ENCODE data around the gene BTBD9. TPM values are rescaled to one million over a fixed set of nuclear protein-coding genes. Genes with fewer than 3 reads are reported as not detected.

The BTBD9 gene
- total RNA-seq, 5 donors from 2014 or later (not counting 1 experiment from before 2014, with no cell fraction given), result 29.3 to 67.7 (median 38.1) TPM

DNA sequence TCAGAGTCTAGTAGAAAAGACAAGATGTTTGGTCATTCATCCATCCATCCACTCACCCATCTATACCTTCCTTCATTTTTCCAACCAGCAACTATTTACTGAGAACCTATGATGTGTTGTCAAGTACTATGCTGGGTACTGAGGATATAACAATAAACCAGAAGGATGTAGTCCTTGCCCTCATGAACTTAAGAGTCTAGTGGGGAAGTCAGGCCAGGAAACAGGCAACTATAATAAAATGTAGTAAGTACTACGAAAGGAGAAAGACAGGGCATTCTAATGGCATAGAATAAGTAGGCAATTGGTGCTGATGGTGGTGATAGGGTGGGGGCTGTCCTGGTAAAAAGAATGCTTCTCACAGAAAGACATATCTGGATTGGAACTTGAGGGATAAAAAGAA lies 245.7 kb downstream of the BTBD9 start:
- Histone ChIP-seq H3K4me3 (ENCODE audit: control insufficient read depth in 1 of 2, extremely low read depth in 1 of 2, low read length in 1 of 2) (no peak overlapping the region), H3K4me1 (ENCODE audit: control insufficient read depth in 1 of 2, extremely low read depth in 1 of 2, insufficient read depth in 2 of 2, low read length in 2 of 2) (no peaks in the 10 kb centered on the region), H3K9me3 (no peaks in the 10 kb centered on the region), H3K27me3 (replicated peaks in 1 of 2; ENCODE audit: control insufficient read depth in 2 of 2, extremely low read depth in 1 of 2, insufficient read depth in 2 of 2, low read length in 1 of 2) (no peaks in the 10 kb centered on the region), H3K36me3 (ENCODE audit: control insufficient read depth in 2 of 2, extremely low read depth in 1 of 2, insufficient read depth in 1 of 2, low read length in 1 of 2) (no peaks in the 10 kb centered on the region), H3K27ac (ENCODE audit: low read length) (no peak overlapping the region)
- H3K4me3 Mint-ChIP-seq, result no peak overlapping the region
- H3K27me3 Mint-ChIP-seq, result no peaks in the 10 kb centered on the region
- DNase-seq (no peak), ATAC-seq (replicated peaks in 1 of 4) (no peak)
- ChIA-PET CTCF (no interaction called here), POLR2A (no interaction called here)
- H3K36me3 Mint-ChIP-seq, result peaks cover 30% of the 10 kb centered on the region
- no peaks in the 10 kb centered on the region for H3K9me3 Mint-ChIP-seq
- H3K27ac Mint-ChIP-seq, result no peak overlapping the region
- WGBS (ENCODE audit: insufficient coverage), result 100% methylated on average over 1 of the region's 1 CpG
- peaks cover 0 to 6% (median 5%) of the 10 kb centered on the region in 3 donors for H3K4me1 Mint-ChIP-seq

- no peaks in the 10 kb centered on the region for H3K9me3 Mint-ChIP-seq
Observed at GRCh38 chr6:38391626-38392579, 247.8 kb downstream of the BTBD9 start.

DNA sequence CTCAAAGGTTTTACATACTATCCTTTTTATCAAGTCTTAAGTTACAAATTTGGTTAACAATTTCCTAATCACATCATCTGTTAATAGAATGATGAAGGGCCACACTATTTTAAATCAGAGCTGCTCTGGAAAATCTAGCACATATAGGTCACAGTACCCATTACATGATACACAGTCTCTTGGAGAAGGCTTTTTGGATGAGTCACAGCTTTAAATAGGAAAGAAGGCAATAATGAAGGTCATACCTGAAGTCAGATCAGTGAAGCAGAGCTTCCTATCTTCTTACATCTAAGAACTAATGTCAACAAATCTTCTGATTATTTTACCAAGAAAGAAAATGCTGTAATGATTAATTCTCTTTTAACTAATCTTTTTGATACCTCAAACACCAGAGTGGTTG lies 248.5 kb downstream of the BTBD9 start:
- H3K4me3 ChIP-seq (ENCODE audit: control insufficient read depth in 1 of 2, extremely low read depth in 1 of 2, low read length in 1 of 2), result no peak overlapping the region

More at GRCh38 chr6:38391626-38392579, 247.8 kb downstream of the BTBD9 start:
- ChIA-PET CTCF (no interaction called here), POLR2A (interaction anchor here in 1 of 2 donors (0.7 kb wide), 1 partner anchor 96 kb away, joined by 6 read pairs; no protein-coding TSS in a partner anchor)
- no peak overlapping the region for H3K4me3 ChIP-seq (ENCODE audit: control insufficient read depth in 1 of 2, extremely low read depth in 1 of 2, low read length in 1 of 2)
- ATAC-seq (replicated peaks in 1 of 4), result no peak
- Mint-ChIP-seq H3K4me1 (peaks cover 0 to 6% (median 5%) of the 10 kb centered on the region in 3 donors), H3K4me3 (no peak overlapping the region), H3K36me3 (peaks cover 29% of the 10 kb centered on the region), H3K27ac (no peak overlapping the region), H3K27me3 (no peaks in the 10 kb centered on the region)
- H3K4me1 ChIP-seq (ENCODE audit: control insufficient read depth in 1 of 2, extremely low read depth in 1 of 2, insufficient read depth in 2 of 2, low read length in 2 of 2), result no peaks in the 10 kb centered on the region
- DNase-seq, result no peak
- no peaks in the 10 kb centered on the region for H3K9me3 ChIP-seq
- H3K27ac ChIP-seq (ENCODE audit: low read length), result no peak overlapping the region
- 96% methylated on average over 5 of the region's 9 CpGs for WGBS (ENCODE audit: insufficient coverage)
- no peaks in the 10 kb centered on the region for H3K36me3 ChIP-seq (ENCODE audit: control insufficient read depth in 2 of 2, extremely low read depth in 1 of 2, insufficient read depth in 1 of 2, low read length in 1 of 2)
- H3K27me3 ChIP-seq (replicated peaks in 1 of 2; ENCODE audit: control insufficient read depth in 2 of 2, extremely low read depth in 1 of 2, insufficient read depth in 2 of 2, low read length in 1 of 2), result no peaks in the 10 kb centered on the region

GRCh38 chr6:38389875-38390274 lies 249.9 kb downstream of the BTBD9 start:
- H3K9me3 ChIP-seq, result no peaks in the 10 kb centered on the region
- no peak overlapping the region for H3K4me3 Mint-ChIP-seq
- H3K4me1 ChIP-seq (ENCODE audit: control insufficient read depth in 1 of 2, extremely low read depth in 1 of 2, insufficient read depth in 2 of 2, low read length in 2 of 2), result no peaks in the 10 kb centered on the region
- H3K4me1 Mint-ChIP-seq, result peaks cover 0 to 6% (median 5%) of the 10 kb centered on the region in 3 donors
- no peak overlapping the region for H3K4me3 ChIP-seq (ENCODE audit: control insufficient read depth in 1 of 2, extremely low read depth in 1 of 2, low read length in 1 of 2)
- no peak for DNase-seq
- no peak overlapping the region for H3K27ac ChIP-seq (ENCODE audit: low read length)
- H3K27ac Mint-ChIP-seq, result no peak overlapping the region
- H3K27me3 Mint-ChIP-seq, result no peaks in the 10 kb centered on the region
- CTCF ChIA-PET, result no interaction called here
- H3K27me3 ChIP-seq (replicated peaks in 1 of 2; ENCODE audit: control insufficient read depth in 2 of 2, extremely low read depth in 1 of 2, insufficient read depth in 2 of 2, low read length in 1 of 2), result no peaks in the 10 kb centered on the region
- no peaks in the 10 kb centered on the region for H3K36me3 ChIP-seq (ENCODE audit: control insufficient read depth in 2 of 2, extremely low read depth in 1 of 2, insufficient read depth in 1 of 2, low read length in 1 of 2)
- no peaks in the 10 kb centered on the region for H3K9me3 Mint-ChIP-seq
- POLR2A ChIA-PET, result no interaction called here
- WGBS (ENCODE audit: insufficient coverage), result 95% methylated on average over 3 of the region's 5 CpGs
- no peak for ATAC-seq (replicated peaks in 1 of 4)
- H3K36me3 Mint-ChIP-seq, result peaks cover 25% of the 10 kb centered on the region

More for the DNA sequence above, 248.5 kb downstream of the BTBD9 start:
- DNase-seq, result no peak
- ATAC-seq (replicated peaks in 1 of 4), result no peak
- no peaks in the 10 kb centered on the region for H3K36me3 ChIP-seq (ENCODE audit: control insufficient read depth in 2 of 2, extremely low read depth in 1 of 2, insufficient read depth in 1 of 2, low read length in 1 of 2)
- peaks cover 0 to 6% (median 5%) of the 10 kb centered on the region in 3 donors for H3K4me1 Mint-ChIP-seq
- no peaks in the 10 kb centered on the region for H3K9me3 ChIP-seq
- H3K4me3 Mint-ChIP-seq, result no peak overlapping the region
- no peaks in the 10 kb centered on the region for H3K9me3 Mint-ChIP-seq
- H3K27me3 Mint-ChIP-seq, result no peaks in the 10 kb centered on the region
- CTCF ChIA-PET, result no interaction called here
- no peaks in the 10 kb centered on the region for H3K4me1 ChIP-seq (ENCODE audit: control insufficient read depth in 1 of 2, extremely low read depth in 1 of 2, insufficient read depth in 2 of 2, low read length in 2 of 2)
- H3K27me3 ChIP-seq (replicated peaks in 1 of 2; ENCODE audit: control insufficient read depth in 2 of 2, extremely low read depth in 1 of 2, insufficient read depth in 2 of 2, low read length in 1 of 2), result no peaks in the 10 kb centered on the region
- peaks cover 29% of the 10 kb centered on the region for H3K36me3 Mint-ChIP-seq
- no peak overlapping the region for H3K27ac Mint-ChIP-seq
- POLR2A ChIA-PET, result interaction anchor here in 1 of 2 donors (0.6 to 0.7 kb wide), 2 partner anchors 23 to 95 kb away, joined by 6 to 8 read pairs; no protein-coding TSS in a partner anchor
- no peak overlapping the region for H3K27ac ChIP-seq (ENCODE audit: low read length)

DNA sequence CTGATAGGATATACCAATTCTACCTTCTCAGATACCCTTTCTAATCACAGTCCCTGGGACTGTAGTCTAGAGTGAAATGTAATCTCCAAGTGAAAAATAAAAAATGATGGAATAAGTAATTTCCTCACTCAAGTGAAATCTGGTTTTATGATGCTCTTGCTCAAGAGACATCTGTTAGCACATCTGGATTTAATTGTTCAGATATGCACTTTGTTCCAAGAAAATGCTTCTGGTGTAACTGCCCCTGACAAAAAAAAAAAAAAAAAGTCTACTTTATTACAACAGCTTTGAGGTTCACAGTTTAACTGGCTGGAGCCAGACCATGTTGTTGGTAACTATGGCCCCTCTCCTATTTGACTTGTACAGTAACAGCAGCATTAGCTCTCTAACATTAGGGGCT lies 251.8 kb downstream of the BTBD9 start:
- H3K4me3 Mint-ChIP-seq, result no peak overlapping the region
- H3K9me3 Mint-ChIP-seq, result no peaks in the 10 kb centered on the region
- ATAC-seq (replicated peaks in 1 of 4) (no peak), DNase-seq (no peak)
- CTCF ChIA-PET, result no interaction called here
- Histone ChIP-seq H3K4me1 (ENCODE audit: control insufficient read depth in 1 of 2, extremely low read depth in 1 of 2, insufficient read depth in 2 of 2, low read length in 2 of 2) (no peaks in the 10 kb centered on the region), H3K4me3 (ENCODE audit: control insufficient read depth in 1 of 2, extremely low read depth in 1 of 2, low read length in 1 of 2) (no peak overlapping the region), H3K36me3 (ENCODE audit: control insufficient read depth in 2 of 2, extremely low read depth in 1 of 2, insufficient read depth in 1 of 2, low read length in 1 of 2) (no peaks in the 10 kb centered on the region), H3K27me3 (replicated peaks in 1 of 2; ENCODE audit: control insufficient read depth in 2 of 2, extremely low read depth in 1 of 2, insufficient read depth in 2 of 2, low read length in 1 of 2) (no peaks in the 10 kb centered on the region), H3K27ac (ENCODE audit: low read length) (no peak overlapping the region), H3K9me3 (no peaks in the 10 kb centered on the region)
- H3K36me3 Mint-ChIP-seq, result peaks cover 17% of the 10 kb centered on the region
- no peak overlapping the region for H3K27ac Mint-ChIP-seq
- H3K27me3 Mint-ChIP-seq, result no peaks in the 10 kb centered on the region
- POLR2A ChIA-PET, result no interaction called here
- H3K4me1 Mint-ChIP-seq, result peaks cover 0 to 3% (median 2%) of the 10 kb centered on the region in 3 donors

DNA sequence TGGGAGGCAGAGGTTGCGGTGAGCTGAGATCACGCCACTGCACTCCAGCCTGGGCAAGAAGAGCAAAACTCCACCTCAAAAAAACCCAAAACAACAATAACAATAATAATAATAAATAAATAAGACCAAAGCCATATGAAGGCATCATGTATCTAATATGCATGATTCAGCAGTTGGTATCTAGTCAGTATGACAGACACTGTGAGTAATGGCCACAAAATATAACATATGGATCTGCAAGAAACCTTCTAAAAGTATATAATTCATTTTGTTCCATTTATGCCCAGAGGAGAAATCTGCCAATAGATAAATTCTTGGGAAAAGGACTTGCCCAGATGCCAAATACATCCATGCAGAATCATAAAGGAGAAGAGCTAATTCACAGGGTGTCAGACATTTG lies 252.3 kb downstream of the BTBD9 start:
- POLR2A ChIA-PET, result no interaction called here
- CTCF ChIA-PET, result no interaction called here
- Mint-ChIP-seq H3K4me3 (no peak overlapping the region), H3K9me3 (no peaks in the 10 kb centered on the region), H3K27ac (no peak overlapping the region), H3K4me1 (peaks cover 0 to 3% (median 2%) of the 10 kb centered on the region in 3 donors), H3K36me3 (peaks cover 17% of the 10 kb centered on the region), H3K27me3 (no peaks in the 10 kb centered on the region)
- Histone ChIP-seq H3K9me3 (no peaks in the 10 kb centered on the region), H3K27ac (ENCODE audit: low read length) (no peak overlapping the region), H3K4me3 (ENCODE audit: control insufficient read depth in 1 of 2, extremely low read depth in 1 of 2, low read length in 1 of 2) (no peak overlapping the region), H3K27me3 (replicated peaks in 1 of 2; ENCODE audit: control insufficient read depth in 2 of 2, extremely low read depth in 1 of 2, insufficient read depth in 2 of 2, low read length in 1 of 2) (no peaks in the 10 kb centered on the region), H3K36me3 (ENCODE audit: control insufficient read depth in 2 of 2, extremely low read depth in 1 of 2, insufficient read depth in 1 of 2, low read length in 1 of 2) (no peaks in the 10 kb centered on the region), H3K4me1 (ENCODE audit: control insufficient read depth in 1 of 2, extremely low read depth in 1 of 2, insufficient read depth in 2 of 2, low read length in 2 of 2) (no peaks in the 10 kb centered on the region)
- no peak for DNase-seq
- no peak for ATAC-seq (replicated peaks in 1 of 4)
- no CpG with 5 or more reads among the region's 2 CpGs for WGBS (ENCODE audit: insufficient coverage)

Data from T-cell (primary cell).